MM.1S (cell line): ENCODE results near the gene P2RY6.

Source experiments
- DNase-seq: peaks from one replicate; pipeline ENCODE4 v3.0.0-alpha.2; 2015
- H2AFZ ChIP-seq: fragments of 300-600 bp; sonication (generic); 2 replicates; pipeline ENCODE4 v1.6.0; 2016; ENCODE audit warnings: antibody characterized with exemption, low read length
- H3F3A ChIP-seq: fragments of 300-600 bp; sonication (generic); 2 replicates; pipeline ENCODE4 v1.6.1; 2016; ENCODE audit warnings: mild to moderate bottlenecking, antibody characterized with exemption, low read length, moderate library complexity, mixed read lengths; ENCODE audit not compliant: insufficient read depth
- H3K27ac ChIP-seq: fragments of 300-600 bp; sonication (generic); 2 replicates; pipeline ENCODE4 v1.5.1; 2016; ENCODE audit warnings: mild to moderate bottlenecking, low read length
- H3K27me3 ChIP-seq: fragments of 300-600 bp; sonication (generic); replicated peaks from 2 replicates; pipeline ENCODE4 v1.6.0; 2016; ENCODE audit warnings: low read length; ENCODE audit not compliant: insufficient read depth
- H3K36me3 ChIP-seq: fragments of 300-600 bp; sonication (generic); replicated peaks from 2 replicates; pipeline ENCODE4 v1.6.1; 2016; ENCODE audit warnings: mild to moderate bottlenecking, low read length, mixed read lengths; ENCODE audit not compliant: insufficient read depth
- H3K4me1 ChIP-seq: fragments of 300-600 bp; sonication (generic); 2 replicates; pipeline ENCODE4 v1.6.1; 2016; ENCODE audit warnings: low read length, mixed read lengths
- H3K4me2 ChIP-seq: fragments of 300-600 bp; sonication (generic); 2 replicates; pipeline ENCODE4 v1.6.0; 2016; ENCODE audit warnings: low read depth, low read length
- H3K4me3 ChIP-seq: fragments of 300-600 bp; sonication (generic); 2 replicates; pipeline ENCODE4 v1.5.1; 2016; ENCODE audit warnings: low read length, mixed read lengths
- H3K79me2 ChIP-seq: fragments of 300-600 bp; sonication (generic); 2 replicates; pipeline ENCODE4 v1.6.1; 2016; ENCODE audit warnings: mixed run types, low read length, mixed read lengths
- H3K9ac ChIP-seq: fragments of 300-600 bp; sonication (generic); 2 replicates; pipeline ENCODE4 v1.6.1; 2016; ENCODE audit warnings: low read length, mixed read lengths
- H3K9me2 ChIP-seq: fragments of 300-600 bp; sonication (generic); replicated peaks from 2 replicates; pipeline ENCODE4 v1.6.1; 2016; ENCODE audit warnings: mild to moderate bottlenecking, low read length, mixed read lengths; ENCODE audit not compliant: insufficient read depth
- H3K9me3 ChIP-seq: fragments of 300-600 bp; sonication (generic); replicated peaks from 2 replicates; pipeline ENCODE4 v1.6.1; 2016; ENCODE audit warnings: mild to moderate bottlenecking, low read length, mixed read lengths; ENCODE audit not compliant: insufficient read depth
- H4K20me1 ChIP-seq: fragments of 300-600 bp; sonication (generic); 2 replicates; pipeline ENCODE4 v1.6.1; 2016; ENCODE audit warnings: mild to moderate bottlenecking, low read length, moderate library complexity, mixed read lengths; ENCODE audit not compliant: insufficient read depth
- CTCF ChIP-seq: fragments of 300-600 bp; sonication (generic); IDR thresholded peaks from 2 replicates; pipeline ENCODE4 v1.5.1; 2016; ENCODE audit warnings: antibody characterized with exemption, low read length, mixed read lengths
- EZH2 ChIP-seq: fragments of 300-600 bp; sonication (generic); optimal IDR thresholded peaks from 2 replicates; pipeline ENCODE3; 2017; ENCODE audit warnings: low read depth, mild to moderate bottlenecking, antibody characterized with exemption, low read length, mixed read lengths
- EZH2phosphoT487 ChIP-seq: fragments of 300-600 bp; sonication (generic); IDR thresholded peaks from 2 replicates; pipeline ENCODE4 v1.6.1; 2018; ENCODE audit warnings: antibody characterized with exemption, low read length

P2RY6 gene

GRCh38 chr11:73228268-73229134, 43.6 kb upstream of the P2RY6 start:
- Histone ChIP-seq H2AFZ (no peak overlapping the region), H4K20me1 (no peaks in the 10 kb centered on the region), H3K27ac (no peak overlapping the region)

GRCh38 chr11:73229321-73229895, 42.7 kb upstream of the P2RY6 start:
- Histone ChIP-seq H3K36me3 (no peaks in the 10 kb centered on the region), H4K20me1 (no peaks in the 10 kb centered on the region), H3K4me3 (no peak overlapping the region), H3F3A (no peaks in the 10 kb centered on the region), H3K27ac (no peak overlapping the region), H3K27me3 (no peaks in the 10 kb centered on the region), H3K9me3 (no peaks in the 10 kb centered on the region), H3K4me2 (no peak overlapping the region), H3K79me2 (no peaks in the 10 kb centered on the region), H3K4me1 (no peaks in the 10 kb centered on the region), H3K9me2 (no peaks in the 10 kb centered on the region), H2AFZ (no peak overlapping the region), H3K9ac (no peak overlapping the region)
- no peak for DNase-seq
- TF ChIP-seq CTCF (no peak), EZH2phosphoT487 (no peak), EZH2 (no peak)

More at GRCh38 chr11:73228268-73229134, 43.6 kb upstream of the P2RY6 start:
- no peak overlapping the region for H3K4me3 ChIP-seq
- H3K9me3 ChIP-seq = no peaks in the 10 kb centered on the region
- H3K36me3 ChIP-seq = no peaks in the 10 kb centered on the region
- no peaks in the 10 kb centered on the region for H3K9me2 ChIP-seq
- H3K4me1 ChIP-seq = no peaks in the 10 kb centered on the region
- TF ChIP-seq EZH2 (no peak), EZH2phosphoT487 (no peak), CTCF (no peak)
- no peak overlapping the region for H3K4me2 ChIP-seq
- H3K9ac ChIP-seq = no peak overlapping the region
- no peaks in the 10 kb centered on the region for H3F3A ChIP-seq
- no peaks in the 10 kb centered on the region for H3K27me3 ChIP-seq
- no peaks in the 10 kb centered on the region for H3K79me2 ChIP-seq
- DNase-seq = no peak

GRCh38 chr11:73229896-73230875, 42.0 kb upstream of the P2RY6 start:
- Histone ChIP-seq H4K20me1 (no peaks in the 10 kb centered on the region), H3K9ac (no peak overlapping the region), H3K4me2 (no peak overlapping the region), H3F3A (no peaks in the 10 kb centered on the region), H3K36me3 (no peaks in the 10 kb centered on the region), H3K4me3 (no peak overlapping the region), H3K4me1 (no peaks in the 10 kb centered on the region), H3K27ac (no peak overlapping the region), H3K79me2 (no peaks in the 10 kb centered on the region), H3K27me3 (no peaks in the 10 kb centered on the region), H3K9me3 (no peaks in the 10 kb centered on the region), H3K9me2 (no peaks in the 10 kb centered on the region), H2AFZ (no peak overlapping the region)
- TF ChIP-seq EZH2 (no peak), CTCF (no peak), EZH2phosphoT487 (no peak)
- no peak for DNase-seq
